Ishikawa (cell line): ENCODE data around the gene SLC6A20.

Source experiments
- CREB1 ChIP-seq: IDR thresholded peaks from 2 replicates; pipeline ENCODE4 v1.6.1; 2012; ENCODE audit warnings: low read depth
- NFIC ChIP-seq: IDR thresholded peaks from 2 replicates; pipeline ENCODE4 v1.6.1; 2012
- REST ChIP-seq: IDR thresholded peaks from 2 replicates; pipeline ENCODE4 v1.6.1; 2012; ENCODE audit warnings: low read depth, mild to moderate bottlenecking

DNA sequence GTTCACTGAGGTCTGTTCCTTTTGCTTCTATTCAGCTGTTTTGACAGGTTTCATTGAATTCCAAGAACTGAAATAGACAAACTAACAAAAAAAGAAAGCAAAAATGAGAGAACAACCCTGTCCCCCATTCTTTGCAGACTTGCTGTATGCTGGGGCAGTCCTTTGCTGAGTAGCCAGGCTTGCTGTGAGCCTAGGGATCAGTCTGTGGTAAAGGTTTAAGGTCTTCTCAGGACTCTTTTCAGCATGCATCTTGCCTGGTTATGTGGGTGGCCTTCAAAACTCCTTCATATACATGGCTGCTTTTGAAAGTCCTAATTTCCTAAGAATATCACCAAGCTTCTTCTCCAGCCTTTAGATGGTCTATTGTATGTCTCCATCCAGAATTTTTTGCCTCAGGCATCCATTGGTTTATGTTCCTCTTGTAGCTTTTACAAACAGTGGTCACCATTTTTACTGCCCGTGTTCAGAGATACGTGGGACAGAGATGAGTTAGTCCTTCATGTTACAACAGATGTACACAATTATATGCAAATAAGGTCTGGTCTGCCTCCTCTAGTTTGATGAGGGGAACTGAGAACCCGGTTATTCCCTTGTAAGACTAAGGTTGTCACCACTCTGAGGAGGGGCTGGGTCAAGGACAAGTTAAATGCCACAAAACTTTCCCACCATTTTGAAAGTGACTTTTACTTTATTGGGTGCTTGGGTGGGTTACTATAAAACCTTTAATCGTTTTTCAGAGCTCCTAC lies 65.8 kb downstream of the SLC6A20 start:
- no peak for TF ChIP-seq REST
- no peak for TF ChIP-seq NFIC
- no peak for TF ChIP-seq CREB1
